Suprapubic skin (tissue), 4 donors: ENCODE data around the gene ANO4.

Source experiments
- CTCF ChIP-seq, 2 donors: fragments of 200-600 bp in 1 of 2; fragments of 450-650 bp in 1 of 2; sonication (generic) in 1 of 2; IDR thresholded peaks; one replicate each; pipeline ENCODE4 v1.5.1; 2016 to 2019; ENCODE audit warnings: antibody characterized with exemption in 2 of 2, mild to moderate bottlenecking in 1 of 2, moderate library complexity in 1 of 2
- EP300 ChIP-seq: sonication (generic); formaldehyde crosslinking; IDR thresholded peaks from one replicate; pipeline ENCODE4 v1.6.1; 2017; ENCODE audit warnings: antibody characterized with exemption
- POLR2A ChIP-seq, 2 donors: fragments of 450-650 bp; IDR thresholded peaks; one replicate each; pipeline ENCODE4 v1.6.1; 2017; ENCODE audit warnings: antibody characterized with exemption in 2 of 2, mild to moderate bottlenecking in 2 of 2, moderate library complexity in 2 of 2
- POLR2AphosphoS5 ChIP-seq, 3 donors: sonication (generic); formaldehyde crosslinking; IDR thresholded peaks; one replicate each; pipeline ENCODE4 v1.6.1; 2017; ENCODE audit warnings: antibody characterized with exemption in 3 of 3

- TF ChIP-seq CTCF (IDR thresholded peaks at IDR 0.05) (no peak), POLR2A (IDR thresholded peaks at IDR 0.05) (no peak), EP300 (no peak), POLR2AphosphoS5 (IDR thresholded peaks at IDR 0.05) (no peak)
These were observed 261.4 kb downstream of the ANO4 start for GRCh38 chr12:101055940-101056339.
